GM20000 (cell line): Measurements from ENCODE around the gene ABCB10.

Experiments used
- DNase-seq: peaks from one replicate; pipeline ENCODE4 v3.0.0; 2012; ENCODE audit warnings: low spot score
- TF ChIP-seq, protein P1 (sequence below): IDR thresholded peaks from 2 replicates; pipeline ENCODE4 v1.5.1; 2012; ENCODE audit warnings: mild to moderate bottlenecking, control low read depth; ENCODE audit errors: extremely low read depth, missing control alignments

Gene ABCB10

DNA sequence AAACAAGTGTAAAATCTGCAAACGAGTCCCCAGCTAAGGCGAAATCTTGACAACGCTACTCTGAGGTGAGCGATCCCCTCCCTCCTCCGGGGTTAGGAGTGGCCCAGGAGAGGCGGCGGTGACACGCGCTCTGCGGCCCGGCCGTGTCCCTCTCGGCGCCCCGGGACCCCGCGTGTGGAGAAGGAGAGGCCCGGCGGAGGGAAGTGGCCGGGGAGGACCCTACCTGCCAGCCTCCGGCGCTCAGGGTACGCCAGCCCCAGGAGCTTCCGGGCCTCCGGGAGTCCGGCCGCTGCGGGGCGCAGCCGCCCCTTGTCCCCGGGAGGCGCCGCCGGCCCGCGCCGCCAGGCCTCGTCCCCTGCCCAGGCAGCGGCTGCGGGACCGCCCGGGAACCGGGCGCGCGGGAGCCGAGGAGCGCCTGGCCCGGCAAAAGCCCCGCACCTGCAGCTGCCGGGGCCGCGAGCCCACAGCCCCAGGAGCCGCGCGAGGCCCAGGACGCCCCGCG lies 543 bp downstream of the ABCB10 start:
- TF ChIP-seq, protein P1, sequence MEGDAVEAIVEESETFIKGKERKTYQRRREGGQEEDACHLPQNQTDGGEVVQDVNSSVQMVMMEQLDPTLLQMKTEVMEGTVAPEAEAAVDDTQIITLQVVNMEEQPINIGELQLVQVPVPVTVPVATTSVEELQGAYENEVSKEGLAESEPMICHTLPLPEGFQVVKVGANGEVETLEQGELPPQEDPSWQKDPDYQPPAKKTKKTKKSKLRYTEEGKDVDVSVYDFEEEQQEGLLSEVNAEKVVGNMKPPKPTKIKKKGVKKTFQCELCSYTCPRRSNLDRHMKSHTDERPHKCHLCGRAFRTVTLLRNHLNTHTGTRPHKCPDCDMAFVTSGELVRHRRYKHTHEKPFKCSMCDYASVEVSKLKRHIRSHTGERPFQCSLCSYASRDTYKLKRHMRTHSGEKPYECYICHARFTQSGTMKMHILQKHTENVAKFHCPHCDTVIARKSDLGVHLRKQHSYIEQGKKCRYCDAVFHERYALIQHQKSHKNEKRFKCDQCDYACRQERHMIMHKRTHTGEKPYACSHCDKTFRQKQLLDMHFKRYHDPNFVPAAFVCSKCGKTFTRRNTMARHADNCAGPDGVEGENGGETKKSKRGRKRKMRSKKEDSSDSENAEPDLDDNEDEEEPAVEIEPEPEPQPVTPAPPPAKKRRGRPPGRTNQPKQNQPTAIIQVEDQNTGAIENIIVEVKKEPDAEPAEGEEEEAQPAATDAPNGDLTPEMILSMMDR = peak; percentile 35
- DNase-seq = peak; percentile 83

DNA sequence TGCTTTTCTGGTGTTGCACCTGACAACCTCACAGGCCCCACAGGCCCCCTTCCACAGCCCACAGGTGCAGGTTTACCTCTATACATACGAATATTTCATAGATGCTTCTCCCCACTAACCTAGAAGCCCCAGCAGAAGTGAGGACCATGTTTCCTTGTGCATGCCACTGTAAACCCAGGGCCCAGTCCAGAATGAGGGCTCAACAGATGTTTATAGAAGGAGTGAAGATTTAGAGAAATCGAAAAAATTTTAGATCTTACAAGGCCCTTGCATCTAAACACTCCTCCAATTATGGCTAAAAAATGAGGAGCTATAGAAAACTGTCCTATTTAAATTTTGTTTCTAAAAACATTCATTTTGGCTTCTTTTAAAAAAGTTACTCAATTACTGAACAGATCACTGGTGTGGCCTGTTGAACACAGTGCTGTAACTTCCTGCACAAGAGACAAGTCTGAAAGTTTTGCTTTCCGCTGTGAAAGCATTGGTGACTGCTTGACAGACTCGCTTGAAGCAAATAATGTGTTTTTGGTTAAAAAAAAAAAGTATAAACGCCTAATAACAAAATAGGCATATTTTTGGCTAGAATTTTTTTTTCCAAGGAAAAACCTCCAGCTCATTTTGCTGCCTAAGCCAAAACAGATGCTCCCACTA lies 1.2 kb downstream of the ABCB10 start:
- TF ChIP-seq, protein P1 = no peak
- peak; percentile 62 for DNase-seq

DNA sequence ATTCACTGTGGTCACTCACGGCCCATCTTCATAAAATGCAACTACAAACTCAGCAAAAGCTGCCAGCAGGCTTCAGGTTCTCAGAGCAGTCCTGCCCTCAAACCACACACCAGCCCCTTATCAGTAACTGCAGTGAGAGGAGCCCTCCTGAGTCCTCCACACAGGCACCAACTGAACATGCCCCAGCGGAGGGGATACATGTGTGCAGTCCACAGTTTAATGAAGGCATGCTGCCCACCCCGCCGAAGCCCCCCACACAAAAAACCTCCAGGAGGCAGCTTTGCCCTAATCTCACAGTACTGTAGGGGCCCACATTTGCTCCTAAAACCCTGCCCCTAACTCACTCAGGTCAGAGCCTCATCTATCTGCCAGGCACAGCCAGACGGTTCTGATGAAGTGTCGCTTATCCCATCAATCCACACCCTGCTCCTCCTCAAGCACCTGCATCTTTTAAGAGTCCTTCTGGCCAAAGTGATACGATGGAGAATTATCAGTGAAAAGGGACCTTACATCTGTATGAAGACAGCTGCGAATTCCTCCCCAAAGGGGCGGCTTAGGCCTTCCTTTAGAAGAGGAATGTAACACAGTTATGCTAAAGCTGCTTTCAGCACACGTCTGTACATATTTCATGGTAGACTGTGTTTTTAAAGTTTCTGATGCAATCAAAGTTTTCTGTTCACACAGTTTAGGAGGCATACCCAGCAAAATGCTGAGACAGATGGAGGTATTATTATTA lies 3.5 kb downstream of the ABCB10 start:
- no peak for DNase-seq
- TF ChIP-seq, protein P1 = no peak

DNA sequence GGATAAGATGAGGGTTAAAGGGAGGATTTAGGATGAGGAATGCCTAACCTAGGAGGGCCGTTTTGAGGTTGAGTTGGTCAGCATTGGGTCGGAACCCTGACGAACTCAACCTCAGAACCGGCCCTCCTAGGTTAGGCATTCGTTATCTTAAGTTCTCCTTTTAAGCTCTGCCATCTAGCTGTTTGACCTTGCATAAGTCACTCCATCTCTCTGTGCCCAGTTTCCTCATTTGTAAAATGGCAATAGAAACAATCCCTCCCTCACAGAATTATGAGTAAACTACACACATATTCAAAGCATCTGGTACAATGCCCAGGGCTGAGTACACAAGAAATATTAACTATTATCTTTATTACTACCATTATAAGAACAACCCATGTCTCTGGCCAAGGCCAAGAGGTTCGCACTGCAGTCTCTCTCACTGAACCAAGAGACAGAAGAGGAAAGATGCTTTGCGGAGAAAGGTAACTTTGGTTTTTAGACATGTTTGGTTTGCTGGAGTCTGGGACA lies 4.8 kb downstream of the ABCB10 start:
- no peak for DNase-seq
- TF ChIP-seq, protein P1 = no peak

DNA sequence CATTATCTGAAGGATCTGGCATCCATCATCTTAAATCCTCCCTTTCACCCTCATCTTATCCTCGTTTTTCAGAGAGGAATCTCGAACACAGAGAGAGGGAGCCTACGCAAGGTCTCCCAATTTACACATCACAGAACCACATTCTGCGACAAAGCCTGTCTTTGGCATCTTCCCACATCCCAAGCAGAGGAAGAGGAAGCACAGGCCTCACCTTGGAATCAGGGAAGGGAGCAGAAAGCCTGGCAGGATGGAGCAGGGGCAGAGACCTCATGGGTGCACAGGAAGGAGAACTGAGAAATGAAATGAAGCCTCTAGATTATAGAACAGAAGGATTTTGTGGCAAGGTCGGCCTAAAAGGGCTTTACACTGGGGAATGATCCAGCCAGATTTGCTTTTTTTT lies 5.8 kb downstream of the ABCB10 start:
- no peak for DNase-seq
- TF ChIP-seq, protein P1 = no peak

DNA sequence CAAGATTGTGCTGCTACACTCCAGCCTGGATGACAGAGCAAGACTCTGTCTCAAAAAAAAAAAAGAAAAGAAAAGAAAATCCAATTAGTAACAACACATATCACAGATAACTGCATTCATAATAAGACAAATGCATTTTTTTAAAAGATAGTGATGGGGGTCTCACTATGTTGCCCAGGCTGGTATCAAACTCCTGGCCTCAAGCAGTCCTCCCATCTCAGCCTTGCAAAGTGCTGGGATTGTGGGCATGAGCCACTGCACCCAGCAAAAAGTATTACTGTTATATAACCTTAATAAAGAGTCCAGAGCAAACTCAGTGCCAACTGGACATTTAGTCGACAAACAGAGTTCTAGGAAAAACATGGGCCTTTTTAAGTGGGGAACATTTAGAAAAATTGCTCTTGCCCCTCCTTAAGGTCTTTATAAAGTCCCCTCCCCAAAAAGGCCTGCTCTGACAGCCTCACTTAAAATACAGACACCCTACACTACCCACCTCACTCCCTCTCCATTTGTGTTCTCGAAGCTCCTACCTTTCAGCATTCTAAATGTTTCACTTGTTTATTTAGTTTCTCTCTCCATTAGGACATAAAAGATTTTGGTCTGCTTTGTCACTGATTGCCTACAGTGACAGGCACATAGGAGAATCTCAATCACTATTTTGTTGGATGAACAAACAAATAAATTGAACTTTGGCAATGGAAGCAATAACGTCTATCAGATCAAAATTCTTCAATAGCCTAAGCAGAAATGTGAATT lies 7.5 kb downstream of the ABCB10 start:
- DNase-seq = no peak

More for the DNA sequence above, 7.5 kb downstream of the ABCB10 start:
- TF ChIP-seq, protein P1 = no peak
